ENCODE data around the gene ASTN2.

ASTN2 gene

GRCh38 chr9:117414220-117414905 is 494 bp downstream of the ASTN2 start:
- DNase-seq, result no peak

GRCh38 chr9:117413346-117414219 is 1.3 kb downstream of the ASTN2 start:
- DNase-seq, result no peak

GRCh38 chr9:117412841-117413240 is 2.0 kb downstream of the ASTN2 start:
- DNase-seq, result no peak

GRCh38 chr9:117412006-117412715 is 2.7 kb downstream of the ASTN2 start:
- no peak for DNase-seq

DNA sequence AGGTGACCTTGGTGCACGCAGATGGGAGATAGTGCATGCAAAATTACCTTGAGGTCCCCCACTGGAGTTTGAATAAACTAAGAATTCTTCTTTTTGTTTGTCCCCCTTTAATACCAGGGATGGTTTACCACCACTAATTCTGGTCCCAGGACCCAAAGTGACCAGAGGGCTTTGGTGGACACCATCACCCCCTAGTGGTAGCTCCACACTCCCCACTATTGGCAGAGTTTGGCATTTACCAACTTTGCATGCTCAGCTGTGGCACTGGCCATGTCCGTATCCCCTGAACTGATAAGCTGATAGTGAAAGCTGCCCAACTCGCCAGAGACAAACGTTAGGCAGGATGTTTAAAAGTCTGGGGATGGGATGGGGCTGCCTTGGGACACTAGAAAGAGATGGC is 3.3 kb downstream of the ASTN2 start:
- DNase-seq, result no peak

DNA sequence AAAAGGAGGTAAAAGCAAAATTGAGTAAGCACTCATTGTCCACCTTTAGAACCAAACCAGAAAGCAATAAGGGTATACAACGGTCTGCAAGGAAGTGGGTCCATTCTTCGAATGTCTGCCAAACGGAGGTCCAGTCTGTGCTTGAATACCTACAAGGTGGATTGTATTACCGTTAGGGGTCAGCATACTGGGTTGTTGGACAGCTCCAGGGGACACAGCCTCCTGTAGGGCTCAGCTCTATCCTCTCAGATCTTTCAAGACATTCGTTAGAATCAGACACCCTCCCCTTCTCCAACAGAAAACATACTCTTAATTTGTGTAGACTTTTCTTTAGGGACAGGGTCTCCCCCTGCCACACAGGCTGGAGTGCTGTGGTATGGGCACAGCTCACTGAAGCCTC is 5.5 kb downstream of the ASTN2 start:
- DNase-seq, result no peak

DNA sequence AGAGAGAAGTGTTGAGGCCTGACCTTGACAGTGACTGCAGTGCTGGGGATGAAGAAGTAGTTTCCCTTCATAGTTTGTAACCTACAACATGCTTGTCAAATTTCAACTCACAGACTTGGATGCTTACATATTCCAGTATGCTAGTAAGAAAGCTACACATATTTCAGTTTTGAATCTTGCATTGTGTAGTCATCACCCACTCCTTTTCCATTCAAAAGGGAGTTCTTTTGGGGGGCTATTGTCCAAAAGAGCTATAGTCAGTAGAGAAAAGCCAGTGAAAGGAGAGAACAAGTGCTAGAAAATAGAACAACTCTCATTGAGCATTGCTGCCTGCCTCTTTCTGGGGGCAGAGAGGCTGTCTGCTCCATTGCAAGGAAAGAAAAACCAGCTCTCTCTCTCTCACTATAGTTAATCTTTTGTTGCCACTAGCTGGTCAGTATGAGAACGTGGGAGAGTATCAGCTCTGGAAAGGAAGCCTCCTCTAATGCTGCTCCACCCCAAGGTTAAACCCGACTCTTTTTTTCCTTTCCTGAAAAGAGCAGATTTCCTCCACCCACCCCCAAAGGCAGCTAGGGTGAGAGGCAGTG is 7.3 kb downstream of the ASTN2 start:
- DNase-seq, result no peak

GRCh38 chr9:117405950-117406705 is 8.7 kb downstream of the ASTN2 start:
- no peak for DNase-seq

GRCh38 chr9:117403848-117404247 is 11.0 kb downstream of the ASTN2 start:
- no peak for DNase-seq

DNA sequence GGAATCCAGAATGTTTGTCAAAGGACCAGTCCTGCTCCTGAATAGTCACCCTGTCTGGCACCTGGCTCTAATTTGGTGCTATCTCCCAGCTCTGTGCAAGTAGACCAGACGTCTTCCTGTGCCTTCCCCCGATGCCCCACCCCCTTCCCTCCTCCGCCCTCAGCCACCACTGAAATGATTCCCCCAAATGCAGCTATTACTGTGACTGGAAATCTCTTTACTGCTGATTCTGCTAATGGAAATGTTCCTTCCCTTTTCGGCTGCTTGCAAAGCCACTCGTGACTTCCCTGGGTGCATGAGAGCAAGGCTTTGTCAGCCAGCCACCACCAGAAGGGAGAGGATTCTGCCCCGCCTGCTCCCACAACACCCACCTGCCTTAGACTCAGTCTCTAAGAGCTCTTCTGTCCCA is 11.4 kb downstream of the ASTN2 start:
- DNase-seq, result no peak

- DNase-seq, result no peak
These were observed 14.7 kb downstream of the ASTN2 start for GRCh38 chr9:117400171-117400570.

GRCh38 chr9:117395151-117395650 is 19.7 kb downstream of the ASTN2 start:
- DNase-seq, result no peak

DNA sequence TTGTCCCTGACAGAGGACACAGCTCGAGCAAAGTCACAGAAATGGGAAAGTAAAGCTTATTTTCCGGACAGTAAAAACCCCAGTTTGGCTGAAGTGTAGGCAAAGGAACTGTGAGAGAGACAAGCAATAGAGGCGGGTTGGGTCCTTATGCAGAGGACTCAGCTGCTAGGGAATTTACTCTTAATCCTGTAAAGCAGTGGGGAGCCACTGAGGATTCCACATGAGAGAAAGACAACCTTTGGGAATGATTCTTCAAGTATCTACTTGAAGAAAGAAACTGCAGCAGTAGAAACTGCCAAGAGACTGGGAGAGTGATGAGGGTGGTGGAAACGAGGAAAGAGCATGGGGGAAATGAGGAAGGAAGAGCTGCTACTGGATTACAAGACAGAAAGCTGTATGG is 20.2 kb downstream of the ASTN2 start:
- no peak for DNase-seq

GRCh38 chr9:117392992-117393391 is 21.9 kb downstream of the ASTN2 start:
- DNase-seq, result no peak

DNA sequence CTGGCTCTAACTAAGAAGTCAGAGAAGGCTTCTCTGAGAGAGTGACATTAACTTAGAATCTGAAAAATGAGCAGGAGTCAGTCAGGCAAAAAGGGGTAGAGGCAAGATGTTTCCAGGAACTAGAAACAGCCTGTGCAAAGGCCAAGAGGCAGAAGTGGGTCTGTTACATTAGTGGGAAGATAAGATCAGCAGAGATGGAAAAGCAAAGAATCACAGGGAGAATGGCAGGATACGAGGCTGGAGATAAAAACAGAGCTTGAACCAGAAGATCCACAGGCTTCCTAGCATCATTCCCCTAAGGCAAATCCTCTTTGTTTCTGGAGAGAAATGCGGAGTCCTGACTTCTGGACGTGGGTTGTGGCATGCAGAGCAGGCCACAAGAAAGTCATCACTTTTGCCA is 27.4 kb downstream of the ASTN2 start:
- DNase-seq, result no peak

GRCh38 chr9:117379341-117379740 is 35.5 kb downstream of the ASTN2 start:
- DNase-seq, result no peak

GRCh38 chr9:117377046-117377445 is 37.8 kb downstream of the ASTN2 start:
- DNase-seq, result no peak

GRCh38 chr9:117375956-117376355 is 38.9 kb downstream of the ASTN2 start:
- no peak for DNase-seq

DNA sequence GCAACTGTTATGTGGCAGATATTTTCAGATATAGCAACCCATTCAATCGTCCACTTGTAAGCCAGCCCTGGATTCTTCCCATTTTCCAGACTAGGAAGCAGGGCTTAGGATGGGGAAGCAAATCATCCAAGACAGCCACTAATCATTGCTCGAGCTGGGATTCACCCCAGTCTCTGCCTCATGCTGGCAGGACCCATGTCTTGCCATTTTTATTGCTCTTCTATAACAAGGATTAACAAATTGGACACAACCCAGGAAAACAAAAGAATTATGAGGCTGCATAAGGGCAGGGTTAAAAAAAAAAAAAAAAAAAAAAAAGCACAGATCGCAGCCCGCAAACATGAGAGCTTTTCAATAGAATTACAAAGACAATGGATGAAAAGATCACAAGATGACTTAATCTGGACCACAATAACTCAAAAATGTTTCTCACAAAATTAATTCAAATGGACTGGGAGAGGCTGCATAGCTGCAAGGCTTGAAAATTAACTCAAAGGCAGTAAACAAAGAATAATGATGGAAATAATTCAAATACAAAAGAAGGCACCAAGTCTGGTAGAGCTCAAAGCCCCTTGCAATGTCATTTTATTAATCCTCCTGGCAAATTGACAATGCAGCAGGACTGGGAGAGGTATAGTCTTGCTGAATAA is 40.7 kb downstream of the ASTN2 start:
- no peak for DNase-seq

DNA sequence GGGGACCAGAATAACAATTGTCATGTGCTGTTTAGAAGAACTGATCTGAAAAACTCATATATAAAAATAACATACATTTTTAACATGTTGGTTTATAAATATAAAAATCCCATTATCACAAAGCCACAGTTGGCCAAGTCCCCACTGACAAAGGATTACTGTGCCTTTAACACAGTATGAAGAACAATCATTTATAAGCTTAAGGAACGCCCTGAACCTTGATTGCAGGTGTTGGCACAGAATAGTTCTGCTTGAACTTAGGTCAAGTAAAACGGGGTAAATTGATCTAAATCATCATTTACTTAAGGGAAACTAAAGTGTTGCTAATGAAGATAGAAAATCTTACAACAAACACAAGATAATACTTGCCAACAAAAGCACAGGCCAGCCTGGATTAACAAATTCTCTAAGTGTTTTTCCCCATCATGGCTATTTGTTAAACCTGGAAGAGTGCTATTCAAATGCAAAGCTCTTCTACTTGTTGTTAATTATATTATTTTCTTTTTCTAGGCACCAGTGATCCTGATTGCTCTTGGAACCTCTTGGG is 46.1 kb downstream of the ASTN2 start:
- DNase-seq, result no peak

- DNase-seq, result no peak
These were observed 49.4 kb downstream of the ASTN2 start for GRCh38 chr9:117365438-117365837.

- DNase-seq, result no peak
These were observed 51.9 kb downstream of the ASTN2 start for GRCh38 chr9:117363006-117363405.

Data from SHP77 treated with DMSO at 0.1 percent for 48 hours (cell line).